Nephron (organoid): Measurements from ENCODE around the gene OR1S1.

Source experiments
- H3K27ac Mint-ChIP-seq, 3 experiments: 2 replicates each; pipeline ENCODE4 v1.8.0; 2020; ENCODE audit warnings: mixed read lengths in 3 of 3, mild to moderate bottlenecking in 2 of 3, moderate library complexity in 1 of 3
- H3K27me3 Mint-ChIP-seq: 2 replicates; pipeline ENCODE4 v1.8.0; 2021; ENCODE audit warnings: low read depth, mild to moderate bottlenecking, moderate library complexity, mixed read lengths
- H3K36me3 Mint-ChIP-seq: 2 replicates; pipeline ENCODE4 v1.8.0; 2020; ENCODE audit warnings: low read depth, mixed read lengths
- H3K4me1 Mint-ChIP-seq: 2 replicates; pipeline ENCODE4 v1.8.0; 2020; ENCODE audit warnings: mixed read lengths
- H3K4me3 Mint-ChIP-seq, 3 experiments: 2 replicates each; pipeline ENCODE4 v1.8.0; 2020; ENCODE audit warnings: mild to moderate bottlenecking in 3 of 3, mixed read lengths in 3 of 3, moderate library complexity in 2 of 3
- H3K9me3 Mint-ChIP-seq: 2 replicates; pipeline ENCODE4 v1.8.0; 2020; ENCODE audit warnings: mixed read lengths
- CTCF ChIP-seq, 3 experiments: fragments of 200-600 bp; sonication (generic); IDR thresholded peaks; one replicate each; pipeline ENCODE4 v1.5.0; 2021; ENCODE audit warnings: antibody characterized with exemption in 3 of 3; ENCODE audit not compliant: unreplicated experiment in 3 of 3

Gene OR1S1

GRCh38 chr11:58179648-58180047, 32.9 kb upstream of the OR1S1 start:
- Mint-ChIP-seq H3K27ac (no peak overlapping the region), H3K36me3 (no peaks in the 10 kb centered on the region), H3K27me3 (no peaks in the 10 kb centered on the region), H3K9me3 (no peaks in the 10 kb centered on the region), H3K4me1 (no peaks in the 10 kb centered on the region), H3K4me3 (no peak overlapping the region)
- no peak for TF ChIP-seq CTCF (IDR thresholded peaks at IDR 0.05; ENCODE audit: unreplicated experiment in 3 of 3)

- TF ChIP-seq CTCF (IDR thresholded peaks at IDR 0.05; ENCODE audit: unreplicated experiment in 3 of 3), result no peak
- Mint-ChIP-seq H3K4me3 (no peak overlapping the region), H3K36me3 (no peaks in the 10 kb centered on the region), H3K4me1 (no peaks in the 10 kb centered on the region), H3K27ac (no peak overlapping the region), H3K27me3 (no peaks in the 10 kb centered on the region), H3K9me3 (no peaks in the 10 kb centered on the region)
Measured at GRCh38 chr11:58186938-58187337, 25.6 kb upstream of the OR1S1 start.

GRCh38 chr11:58188770-58189169, 23.8 kb upstream of the OR1S1 start, which contains the start of gene OR9Q2:
TSS of gene OR9Q2 (plus strand) at chr11:58189070. CDS start at chr11:58190491, 1,421 bp downstream.
- Mint-ChIP-seq H3K9me3 (no peaks in the 10 kb centered on the region), H3K4me1 (no peaks in the 10 kb centered on the region), H3K36me3 (no peaks in the 10 kb centered on the region), H3K4me3 (no peak within 1 kb of the TSS), H3K27ac (no peak within 1 kb of the TSS), H3K27me3 (no peaks in the 10 kb centered on the region)
- TF ChIP-seq CTCF (IDR thresholded peaks at IDR 0.05; ENCODE audit: unreplicated experiment in 3 of 3), result no peak

- no peak for TF ChIP-seq CTCF (IDR thresholded peaks at IDR 0.05; ENCODE audit: unreplicated experiment in 3 of 3)
- Mint-ChIP-seq H3K27ac (no peak overlapping the region), H3K4me3 (no peak overlapping the region), H3K27me3 (no peaks in the 10 kb centered on the region), H3K36me3 (no peaks in the 10 kb centered on the region), H3K4me1 (no peaks in the 10 kb centered on the region), H3K9me3 (no peaks in the 10 kb centered on the region)
Measured at GRCh38 chr11:58192229-58192628, 20.3 kb upstream of the OR1S1 start.

- no peaks in the 10 kb centered on the region for H3K36me3 Mint-ChIP-seq
- no peak for TF ChIP-seq CTCF (IDR thresholded peaks at IDR 0.05; ENCODE audit: unreplicated experiment in 3 of 3)
- H3K27me3 Mint-ChIP-seq, result no peaks in the 10 kb centered on the region
- H3K4me1 Mint-ChIP-seq, result no peaks in the 10 kb centered on the region
- H3K4me3 Mint-ChIP-seq, result no peak overlapping the region
- no peak overlapping the region for H3K27ac Mint-ChIP-seq
- H3K9me3 Mint-ChIP-seq, result no peaks in the 10 kb centered on the region
Measured at GRCh38 chr11:58193391-58193790, 19.1 kb upstream of the OR1S1 start.

GRCh38 chr11:58195939-58196338, 16.6 kb upstream of the OR1S1 start:
- H3K4me3 Mint-ChIP-seq, result no peak overlapping the region
- H3K4me1 Mint-ChIP-seq, result no peaks in the 10 kb centered on the region
- no peaks in the 10 kb centered on the region for H3K36me3 Mint-ChIP-seq
- no peak overlapping the region for H3K27ac Mint-ChIP-seq
- TF ChIP-seq CTCF (IDR thresholded peaks at IDR 0.05; ENCODE audit: unreplicated experiment in 3 of 3), result no peak
- no peaks in the 10 kb centered on the region for H3K27me3 Mint-ChIP-seq
- peaks cover 4% of the 10 kb centered on the region for H3K9me3 Mint-ChIP-seq
